WERI-Rb-1 (cell line): Measurements from ENCODE around the gene FER1L5.

Experiments
- DNase-seq: peaks from one replicate; pipeline ENCODE4 v3.0.0-alpha.2; 2020
- H3K27ac ChIP-seq: fragments of 250-450 bp; sonication (Bioruptor Pico); 2 replicates; pipeline ENCODE4 v1.5.1; 2020; ENCODE audit warnings: mild to moderate bottlenecking, moderate library complexity
- H3K27me3 ChIP-seq: fragments of 250-450 bp; sonication (Bioruptor Pico); 2 replicates; pipeline ENCODE4 v1.5.1; 2021; ENCODE audit warnings: mild to moderate bottlenecking, low read depth, moderate library complexity; ENCODE audit not compliant: insufficient read depth, severe bottlenecking
- H3K36me3 ChIP-seq: fragments of 250-450 bp; sonication (Bioruptor Pico); 2 replicates; pipeline ENCODE4 v1.5.1; 2020; ENCODE audit warnings: mild to moderate bottlenecking, moderate library complexity
- H3K4me3 ChIP-seq: 2 replicates; pipeline ENCODE4 v1.5.1; 2011; ENCODE audit warnings: low read depth, mild to moderate bottlenecking, control low read depth, low read length
- H3K9me3 ChIP-seq: fragments of 250-450 bp; sonication (Bioruptor Pico); 2 replicates; pipeline ENCODE4 v1.5.1; 2021; ENCODE audit warnings: mild to moderate bottlenecking, moderate library complexity; ENCODE audit not compliant: severe bottlenecking
- CTCF ChIP-seq: IDR thresholded peaks from 2 replicates; pipeline ENCODE4 v1.5.1; 2011; ENCODE audit warnings: low read depth, mild to moderate bottlenecking, control low read depth, inconsistent platforms, low read length

Gene FER1L5

GRCh38 chr2:96683972-96684820, 41.6 kb downstream of the FER1L5 start:
- no peak overlapping the region for H3K27ac ChIP-seq
- no peak for DNase-seq
- no peak for TF ChIP-seq CTCF
- no peaks in the 10 kb centered on the region for H3K27me3 ChIP-seq
- no peaks in the 10 kb centered on the region for H3K9me3 ChIP-seq
- no peak overlapping the region for H3K4me3 ChIP-seq
- H3K36me3 ChIP-seq: no peaks in the 10 kb centered on the region

- no peaks in the 10 kb centered on the region for H3K27me3 ChIP-seq
- no peaks in the 10 kb centered on the region for H3K9me3 ChIP-seq
- no peaks in the 10 kb centered on the region for H3K36me3 ChIP-seq
- peak overlapping the region; percentile 21; the same call in 1 of the 2 replicates for H3K27ac ChIP-seq
- H3K4me3 ChIP-seq: no peak overlapping the region
- TF ChIP-seq CTCF: no peak
- no peak for DNase-seq
These were observed 42.5 kb downstream of the FER1L5 start for GRCh38 chr2:96684883-96685576.

- peak; percentile 73 for TF ChIP-seq CTCF
- peak; percentile 68 for DNase-seq
- peak overlapping the region; percentile 21 for H3K27ac ChIP-seq
- H3K36me3 ChIP-seq: no peaks in the 10 kb centered on the region
- H3K27me3 ChIP-seq: no peaks in the 10 kb centered on the region
- no peaks in the 10 kb centered on the region for H3K9me3 ChIP-seq
- no peak overlapping the region for H3K4me3 ChIP-seq
These were observed 43.3 kb downstream of the FER1L5 start for GRCh38 chr2:96685577-96686459.

- no peak for TF ChIP-seq CTCF
- DNase-seq: no peak
- no peaks in the 10 kb centered on the region for H3K36me3 ChIP-seq
- no peaks in the 10 kb centered on the region for H3K9me3 ChIP-seq
- no peaks in the 10 kb centered on the region for H3K27me3 ChIP-seq
- no peak overlapping the region for H3K27ac ChIP-seq
- no peak overlapping the region for H3K4me3 ChIP-seq
These were observed 44.7 kb downstream of the FER1L5 start for GRCh38 chr2:96687266-96687665.

GRCh38 chr2:96687711-96688640, 45.4 kb downstream of the FER1L5 start:
- Histone ChIP-seq H3K9me3 (no peaks in the 10 kb centered on the region), H3K4me3 (no peak overlapping the region), H3K36me3 (no peaks in the 10 kb centered on the region), H3K27me3 (no peaks in the 10 kb centered on the region), H3K27ac (no peak overlapping the region)
- TF ChIP-seq CTCF: no peak
- DNase-seq: no peak
